ENCODE measurements around the gene RPL37A. TPM values are rescaled to one million over a fixed set of nuclear protein-coding genes. Genes with fewer than 3 reads are reported as not detected.

Gene RPL37A
- total and polyA plus RNA-seq, 9 of the 15 experiments (the other 6 are each of a cell fraction or from before 2014, with no cell fraction given) = 1,938 to 3,349 (median 2,436) TPM

DNA sequence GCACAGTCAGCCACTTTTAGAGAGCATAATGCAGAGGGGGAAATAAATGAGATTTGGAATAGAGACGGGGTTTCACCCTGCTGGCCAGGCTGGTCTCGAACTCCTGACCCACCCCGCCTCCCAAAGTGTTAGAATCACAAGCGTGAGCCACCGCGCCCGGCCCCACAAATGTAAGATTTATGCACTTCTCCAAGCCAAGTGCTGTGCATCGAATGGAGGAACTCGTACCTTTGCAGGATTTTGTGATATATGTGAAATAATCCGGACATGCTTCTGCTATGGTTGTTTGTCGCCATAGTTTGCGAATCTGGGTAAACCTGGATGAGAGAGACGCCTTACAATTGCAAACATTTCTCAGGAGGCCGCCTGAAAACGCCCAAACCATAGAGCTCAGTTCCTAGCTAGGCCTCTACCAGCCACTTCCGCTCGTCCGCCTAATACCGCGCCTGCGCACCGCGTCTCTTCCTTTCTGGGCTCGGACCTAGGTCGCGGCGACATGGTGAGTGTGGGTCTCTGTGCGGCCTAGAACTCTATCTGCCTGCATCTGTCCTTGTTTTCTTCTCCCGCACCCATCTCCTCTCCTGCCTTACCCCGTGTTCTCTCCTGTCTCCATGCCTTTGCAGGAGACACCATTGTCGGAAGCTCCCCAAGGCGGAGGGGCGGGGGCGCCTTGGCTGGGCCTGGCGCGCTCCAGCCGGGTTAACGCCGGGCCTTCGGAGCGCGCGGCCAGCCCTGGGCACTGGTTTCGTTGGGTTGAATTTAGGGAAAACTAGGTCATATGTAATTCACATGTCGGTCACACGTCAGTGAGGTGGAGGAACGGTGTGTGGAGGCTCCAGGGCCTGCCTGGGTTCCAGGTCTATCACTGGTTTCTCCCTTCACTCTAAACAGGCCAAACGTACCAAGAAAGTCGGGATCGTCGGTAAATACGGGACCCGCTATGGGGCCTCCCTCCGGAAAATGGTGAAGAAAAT lies at the start of gene RPL37A (continued):
- TF ChIP-seq ZNF764 (CRISPR knock-in tag; IDR thresholded peaks at IDR 0.05; ENCODE audit: low read depth) = 0 out of 2 replicates have a peak, but pooled peaks have one; percentile 12
- TF ChIP-seq ELF1 (tag; IDR thresholded peaks at IDR 0.05) = peak; percentile 73
- peak; percentile 97 for TF ChIP-seq ZFX (CRISPR knock-in tag; IDR thresholded peaks at IDR 0.05)
- TF ChIP-seq JUND (IDR thresholded peaks at IDR 0.05; ENCODE audit: borderline replicate concordance, low read depth, low read length) = peak; percentile 13; the same call in 1 of the 2 replicates
- TF ChIP-seq JUND (tag; IDR thresholded peaks at IDR 0.05; ENCODE audit: borderline replicate concordance, low read depth, low read length) = 0 out of 3 replicates have a peak, but pooled peaks have one; percentile 30
- TF ChIP-seq, protein P1, sequence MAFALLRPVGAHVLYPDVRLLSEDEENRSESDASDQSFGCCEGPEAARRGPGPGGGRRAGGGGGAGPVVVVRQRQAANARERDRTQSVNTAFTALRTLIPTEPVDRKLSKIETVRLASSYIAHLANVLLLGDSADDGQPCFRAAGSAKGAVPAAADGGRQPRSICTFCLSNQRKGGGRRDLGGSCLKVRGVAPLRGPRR (CRISPR knock-in tag; IDR thresholded peaks at IDR 0.05) = no peak
- TF ChIP-seq, protein P2, sequence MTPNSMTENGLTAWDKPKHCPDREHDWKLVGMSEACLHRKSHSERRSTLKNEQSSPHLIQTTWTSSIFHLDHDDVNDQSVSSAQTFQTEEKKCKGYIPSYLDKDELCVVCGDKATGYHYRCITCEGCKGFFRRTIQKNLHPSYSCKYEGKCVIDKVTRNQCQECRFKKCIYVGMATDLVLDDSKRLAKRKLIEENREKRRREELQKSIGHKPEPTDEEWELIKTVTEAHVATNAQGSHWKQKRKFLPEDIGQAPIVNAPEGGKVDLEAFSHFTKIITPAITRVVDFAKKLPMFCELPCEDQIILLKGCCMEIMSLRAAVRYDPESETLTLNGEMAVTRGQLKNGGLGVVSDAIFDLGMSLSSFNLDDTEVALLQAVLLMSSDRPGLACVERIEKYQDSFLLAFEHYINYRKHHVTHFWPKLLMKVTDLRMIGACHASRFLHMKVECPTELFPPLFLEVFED (CRISPR knock-in tag; conservative IDR thresholded peaks at IDR 0.05) = peak; percentile 57; the same call in 1 of the 2 replicates
- TF ChIP-seq ZNF324 (CRISPR knock-in tag; IDR thresholded peaks at IDR 0.05) = no peak
- peak; percentile 53; the same call in 1 of the 2 replicates for TF ChIP-seq CBX1 (IDR thresholded peaks at IDR 0.05; ENCODE audit: low read depth)
- no peak; the same call in 1 of the 2 replicates for TF ChIP-seq KAT7 (CRISPR knock-in tag; IDR thresholded peaks at IDR 0.05; ENCODE audit: borderline replicate concordance)
- TF ChIP-seq FOXJ2 (tag; IDR thresholded peaks at IDR 0.05) = no peak
- no peak for TF ChIP-seq ZNF444 (CRISPR knock-in tag; IDR thresholded peaks at IDR 0.05)
- TF ChIP-seq MAFG (tag; conservative IDR thresholded peaks at IDR 0.05) = no peak
- TF ChIP-seq, protein P3, sequence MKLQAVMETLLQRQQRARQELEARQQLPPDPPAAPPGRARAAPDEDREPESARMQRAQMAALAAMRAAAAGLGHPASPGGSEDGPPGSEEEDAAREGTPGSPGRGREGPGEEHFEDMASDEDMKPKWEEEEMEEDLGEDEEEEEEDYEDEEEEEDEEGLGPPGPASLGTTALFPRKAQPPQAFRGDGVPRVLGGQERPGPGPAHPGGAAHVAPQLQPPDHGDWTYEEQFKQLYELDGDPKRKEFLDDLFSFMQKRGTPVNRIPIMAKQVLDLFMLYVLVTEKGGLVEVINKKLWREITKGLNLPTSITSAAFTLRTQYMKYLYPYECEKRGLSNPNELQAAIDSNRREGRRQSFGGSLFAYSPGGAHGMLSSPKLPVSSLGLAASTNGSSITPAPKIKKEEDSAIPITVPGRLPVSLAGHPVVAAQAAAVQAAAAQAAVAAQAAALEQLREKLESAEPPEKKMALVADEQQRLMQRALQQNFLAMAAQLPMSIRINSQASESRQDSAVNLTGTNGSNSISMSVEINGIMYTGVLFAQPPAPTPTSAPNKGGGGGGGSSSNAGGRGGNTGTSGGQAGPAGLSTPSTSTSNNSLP (IDR thresholded peaks at IDR 0.05; ENCODE audit: borderline replicate concordance, low read depth, low read length) = no peak
- no peak for TF ChIP-seq SMARCA4 (IDR thresholded peaks at IDR 0.05)
- TF ChIP-seq, protein P4, sequence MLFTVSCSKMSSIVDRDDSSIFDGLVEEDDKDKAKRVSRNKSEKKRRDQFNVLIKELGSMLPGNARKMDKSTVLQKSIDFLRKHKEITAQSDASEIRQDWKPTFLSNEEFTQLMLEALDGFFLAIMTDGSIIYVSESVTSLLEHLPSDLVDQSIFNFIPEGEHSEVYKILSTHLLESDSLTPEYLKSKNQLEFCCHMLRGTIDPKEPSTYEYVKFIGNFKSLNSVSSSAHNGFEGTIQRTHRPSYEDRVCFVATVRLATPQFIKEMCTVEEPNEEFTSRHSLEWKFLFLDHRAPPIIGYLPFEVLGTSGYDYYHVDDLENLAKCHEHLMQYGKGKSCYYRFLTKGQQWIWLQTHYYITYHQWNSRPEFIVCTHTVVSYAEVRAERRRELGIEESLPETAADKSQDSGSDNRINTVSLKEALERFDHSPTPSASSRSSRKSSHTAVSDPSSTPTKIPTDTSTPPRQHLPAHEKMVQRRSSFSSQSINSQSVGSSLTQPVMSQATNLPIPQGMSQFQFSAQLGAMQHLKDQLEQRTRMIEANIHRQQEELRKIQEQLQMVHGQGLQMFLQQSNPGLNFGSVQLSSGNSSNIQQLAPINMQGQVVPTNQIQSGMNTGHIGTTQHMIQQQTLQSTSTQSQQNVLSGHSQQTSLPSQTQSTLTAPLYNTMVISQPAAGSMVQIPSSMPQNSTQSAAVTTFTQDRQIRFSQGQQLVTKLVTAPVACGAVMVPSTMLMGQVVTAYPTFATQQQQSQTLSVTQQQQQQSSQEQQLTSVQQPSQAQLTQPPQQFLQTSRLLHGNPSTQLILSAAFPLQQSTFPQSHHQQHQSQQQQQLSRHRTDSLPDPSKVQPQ (CRISPR knock-in tag; IDR thresholded peaks at IDR 0.05; ENCODE audit: borderline replicate concordance) = no peak
- TF ChIP-seq, protein P5, sequence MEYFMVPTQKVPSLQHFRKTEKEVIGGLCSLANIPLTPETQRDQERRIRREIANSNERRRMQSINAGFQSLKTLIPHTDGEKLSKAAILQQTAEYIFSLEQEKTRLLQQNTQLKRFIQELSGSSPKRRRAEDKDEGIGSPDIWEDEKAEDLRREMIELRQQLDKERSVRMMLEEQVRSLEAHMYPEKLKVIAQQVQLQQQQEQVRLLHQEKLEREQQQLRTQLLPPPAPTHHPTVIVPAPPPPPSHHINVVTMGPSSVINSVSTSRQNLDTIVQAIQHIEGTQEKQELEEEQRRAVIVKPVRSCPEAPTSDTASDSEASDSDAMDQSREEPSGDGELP (CRISPR knock-in tag; IDR thresholded peaks at IDR 0.05; ENCODE audit: borderline replicate concordance) = peak; percentile 61; the same call in 1 of the 2 replicates
- TF ChIP-seq HOXB6 (CRISPR knock-in tag; IDR thresholded peaks at IDR 0.05; ENCODE audit: borderline replicate concordance) = no peak
